ENCODE data around the gene CYP2A13. TPM values are rescaled to one million over a fixed set of nuclear protein-coding genes. Genes with fewer than 3 reads are reported as not detected.

CYP2A13 gene
- total RNA-seq, 1 experiment from 2014 or later = 0.63 TPM

- Histone ChIP-seq H4K8ac (replicated peaks; ENCODE audit: insufficient read length, low read depth, low read length) (no peak overlapping the region), H2AK5ac (ENCODE audit: insufficient read length, low read length) (no peak overlapping the region), H3K79me2 (ENCODE audit: insufficient read depth, low read length) (no peaks in the 10 kb centered on the region), H2BK15ac (ENCODE audit: low read depth, low read length) (no peak overlapping the region), H3K4ac (ENCODE audit: low read depth, low read length) (no peak overlapping the region), H2AFZ (ENCODE audit: low read length) (no peak overlapping the region), H3K27ac (ENCODE audit: insufficient read length, low read depth, low read length) (no peak overlapping the region), H3K9ac (ENCODE audit: extremely low read depth, insufficient read length, low read length) (no peak overlapping the region), H2BK5ac (ENCODE audit: insufficient read length, low read length) (no peak overlapping the region), H2BK20ac (ENCODE audit: low read depth, low read length, poor library complexity, severe bottlenecking) (no peak overlapping the region), H3K4me2 (ENCODE audit: insufficient read depth, insufficient read length, low read length) (no peak overlapping the region), H3K14ac (ENCODE audit: insufficient read depth, low read length) (no peak overlapping the region), H4K20me1 (ENCODE audit: control insufficient read depth, insufficient read depth, insufficient read length) (no peaks in the 10 kb centered on the region), H4K5ac (ENCODE audit: insufficient read length, low read depth, low read length) (no peak overlapping the region), H3K27me3 (ENCODE audit: insufficient read depth, low read length) (no peaks in the 10 kb centered on the region), H3K4me1 (ENCODE audit: insufficient read depth, low read length) (no peaks in the 10 kb centered on the region; the same call in 1 of the 2 replicates), H4K91ac (ENCODE audit: insufficient read length, low read depth, low read length) (no peak overlapping the region), H3K18ac (ENCODE audit: insufficient read length, low read depth, low read length) (no peak overlapping the region), H3K23me2 (ENCODE audit: insufficient read length, low read depth, low read length, poor library complexity, severe bottlenecking) (peaks cover 3% of the 10 kb centered on the region), H3K79me1 (ENCODE audit: insufficient read depth, low read depth, low read length, poor library complexity, severe bottlenecking) (no peaks in the 10 kb centered on the region), H3K9me3 (ENCODE audit: control insufficient read depth, low read depth, low read length) (no peaks in the 10 kb centered on the region), H3K23ac (ENCODE audit: insufficient read length, low read depth, low read length) (no peak overlapping the region), H2BK120ac (ENCODE audit: low read depth, low read length, poor library complexity, severe bottlenecking) (no peak overlapping the region), H3K56ac (ENCODE audit: insufficient read length, low read depth, low read length) (no peak overlapping the region), H3T11ph (ENCODE audit: low read length) (no peak overlapping the region), H2BK12ac (ENCODE audit: insufficient read length, low read depth, low read length) (no peak overlapping the region)
- no peak for DNase-seq
- no CpG with 5 or more reads among the region's 3 CpGs for WGBS (ENCODE audit: extremely low coverage, insufficient read length, low lambda C conversion rate)
- Mint-ChIP-seq H3K36me3 (ENCODE audit: insufficient read depth in 1 of 3, low read depth in 3 of 3) (no peaks in the 10 kb centered on the region), H3K27ac (peak overlapping the region in 1 of 3 experiments; percentile 74; a peak in 1 of 7 replicates), H3K4me1 (peaks cover 18 to 51% of the 10 kb centered on the region in 2 experiments), H3K27me3 (ENCODE audit: low read depth) (peaks cover 47% of the 10 kb centered on the region), H3K4me3 (no peak overlapping the region), H3K9me3 (no peaks in the 10 kb centered on the region; a peak in 1 of 5 replicates)
- no peak for TF ChIP-seq CTCF (conservative IDR thresholded peaks at IDR 0.05)
These were observed 45.0 kb downstream of the CYP2A13 start for GRCh38 chr19:41133260-41133659.
